Ovary (tissue), 3 donors: ENCODE measurements around the gene AK1.
"Not testable (repeated sequence)": the region's sequence is repeated elsewhere in the genome, so short reads cannot be mapped to it uniquely, and the experiment has no call there.

Experiments
- CTCF ChIP-seq, 3 donors: fragments of 450-650 bp in 2 of 3; fragments of 200-600 bp in 1 of 3; IDR thresholded peaks; one replicate each; pipeline versions ENCODE4 v1.5.1 to v1.8.0; 2016 to 2022; ENCODE audit warnings: antibody characterized with exemption in 3 of 3, mild to moderate bottlenecking in 1 of 3
- EP300 ChIP-seq: sonication (generic); formaldehyde crosslinking; IDR thresholded peaks from one replicate; pipeline ENCODE4 v1.6.1; 2017; ENCODE audit warnings: antibody characterized with exemption
- POLR2A ChIP-seq: fragments of 450-650 bp; IDR thresholded peaks from one replicate; pipeline ENCODE4 v1.6.1; 2017; ENCODE audit warnings: antibody characterized with exemption, mild to moderate bottlenecking, moderate library complexity
- donor health status: DM: no; HTN: no; CAD: no.

- TF ChIP-seq CTCF (IDR thresholded peaks at IDR 0.05); POLR2A; EP300: not testable (repeated sequence)
These were observed 7.4 kb downstream of the AK1 start for GRCh38 chr9:127870153-127870491.
